ENCODE measurements around the gene TRABD2A. TPM values are rescaled to one million over a fixed set of nuclear protein-coding genes. Genes with fewer than 3 reads are reported as not detected.
A peak's percentile ranks its signal among the peaks of the same experiment; 100 is the strongest.

Gene TRABD2A
- polyA plus RNA-seq, 4 donors = 2.0 to 35.5 (median 14.1) TPM

DNA sequence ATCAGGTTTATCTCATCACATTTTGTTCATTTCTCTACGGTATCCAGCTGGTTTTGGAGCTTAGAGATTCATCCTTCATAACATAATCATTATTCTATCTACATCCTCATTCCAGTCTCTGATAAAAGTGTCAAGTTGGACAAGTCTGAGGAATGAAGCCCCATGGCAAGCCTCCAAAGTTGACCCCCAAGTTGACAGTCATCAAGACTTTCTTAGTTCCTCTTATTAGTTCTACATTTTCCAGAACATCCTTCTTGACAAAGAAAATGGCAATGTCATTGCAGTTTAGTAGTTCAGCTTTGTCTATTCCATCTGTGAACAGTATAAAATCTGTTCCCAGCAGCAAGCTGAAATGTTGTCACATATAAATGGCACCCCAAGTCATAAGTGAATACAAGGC lies 20.1 kb upstream of the TRABD2A start:
- H3K27ac ChIP-seq (ENCODE audit: low read depth in 1 of 3, low read length in 2 of 3) = no peak overlapping the region
- no peak for DNase-seq
- no peaks in the 10 kb centered on the region for H3K36me3 ChIP-seq (ENCODE audit: control insufficient read depth in 3 of 3, insufficient read depth in 2 of 3, low read depth in 1 of 3, low read length in 3 of 3)
- H3K27me3 ChIP-seq (ENCODE audit: control insufficient read depth in 3 of 3, insufficient read depth in 3 of 3, low read length in 3 of 3) = no peaks in the 10 kb centered on the region
- H3K9me3 ChIP-seq (ENCODE audit: control insufficient read depth in 2 of 2, insufficient read depth in 1 of 2, low read depth in 1 of 2, low read length in 1 of 2) = no peaks in the 10 kb centered on the region
- 86 to 91% (median 89%) methylated on average over 1 of the region's 1 CpG for WGBS, 3 donors
- FAIRE-seq = no peak
- peaks cover 0 to 4% (median 3%) of the 10 kb centered on the region in 3 donors for H3K4me1 ChIP-seq (ENCODE audit: control insufficient read depth in 3 of 3, insufficient read depth in 2 of 3, low read depth in 1 of 3, low read length in 2 of 3)
- H3K4me3 ChIP-seq (ENCODE audit: low read depth in 1 of 3, low read length in 3 of 3) = no peak overlapping the region

- WGBS, 3 donors = 79 to 89% (median 85%) methylated on average over 8 of the region's 8 CpGs
- H3K27ac ChIP-seq (ENCODE audit: low read depth in 1 of 3, low read length in 2 of 3) = peak overlapping the region in 1 of 3 donors; percentile 37
- no peak for DNase-seq
Observed at GRCh38 chr2:84899304-84900204, 18.7 kb upstream of the TRABD2A start.

GRCh38 chr2:84897773-84898172 lies 16.9 kb upstream of the TRABD2A start:
- 60 to 90% (median 67%) methylated on average over 1 of the region's 1 CpG for WGBS, 3 donors
- no peaks in the 10 kb centered on the region for H3K27me3 ChIP-seq (ENCODE audit: control insufficient read depth in 3 of 3, insufficient read depth in 3 of 3, low read length in 3 of 3)
- peak overlapping the region in 1 of 3 donors; percentile 27 for H3K27ac ChIP-seq (ENCODE audit: low read depth in 1 of 3, low read length in 2 of 3)
- FAIRE-seq (no peak), DNase-seq (no peak)
- H3K4me3 ChIP-seq (ENCODE audit: low read depth in 1 of 3, low read length in 3 of 3) = no peak overlapping the region
- H3K4me1 ChIP-seq (ENCODE audit: control insufficient read depth in 3 of 3, insufficient read depth in 2 of 3, low read depth in 1 of 3, low read length in 2 of 3) = peaks cover 0 to 3% (median 0%) of the 10 kb centered on the region in 3 donors
- no peaks in the 10 kb centered on the region for H3K9me3 ChIP-seq (ENCODE audit: control insufficient read depth in 2 of 2, insufficient read depth in 1 of 2, low read depth in 1 of 2, low read length in 1 of 2)
- H3K36me3 ChIP-seq (ENCODE audit: control insufficient read depth in 3 of 3, insufficient read depth in 2 of 3, low read depth in 1 of 3, low read length in 3 of 3) = no peaks in the 10 kb centered on the region

More at GRCh38 chr2:84899304-84900204, 18.7 kb upstream of the TRABD2A start:
- Histone ChIP-seq H3K36me3 (ENCODE audit: control insufficient read depth in 3 of 3, insufficient read depth in 2 of 3, low read depth in 1 of 3, low read length in 3 of 3) (no peaks in the 10 kb centered on the region), H3K9me3 (ENCODE audit: control insufficient read depth in 2 of 2, insufficient read depth in 1 of 2, low read depth in 1 of 2, low read length in 1 of 2) (no peaks in the 10 kb centered on the region), H3K27me3 (ENCODE audit: control insufficient read depth in 3 of 3, insufficient read depth in 3 of 3, low read length in 3 of 3) (no peaks in the 10 kb centered on the region), H3K4me1 (ENCODE audit: control insufficient read depth in 3 of 3, insufficient read depth in 2 of 3, low read depth in 1 of 3, low read length in 2 of 3) (peaks cover 0 to 3% (median 2%) of the 10 kb centered on the region in 3 donors), H3K4me3 (ENCODE audit: low read depth in 1 of 3, low read length in 3 of 3) (no peak overlapping the region)
- FAIRE-seq = no peak

DNA sequence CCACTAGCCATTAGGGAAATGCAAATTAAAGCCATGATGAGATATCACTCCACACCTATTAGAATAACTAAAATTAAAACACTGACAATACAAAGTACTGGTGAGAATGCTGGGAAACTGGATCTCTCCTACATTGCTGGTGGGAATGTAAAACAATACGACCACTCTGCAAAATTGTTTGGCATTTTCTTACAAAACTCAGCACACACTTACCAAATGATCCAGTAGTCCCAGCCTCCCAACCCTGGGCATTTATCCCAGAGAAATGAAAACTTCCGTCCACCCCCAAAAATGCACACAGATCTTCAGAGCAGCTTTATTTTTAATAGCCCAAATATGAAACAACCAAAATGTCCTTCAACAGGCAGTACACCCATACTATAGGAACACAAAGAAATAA lies 15.7 kb upstream of the TRABD2A start:
- WGBS, 3 donors = 69 to 94% (median 88%) methylated on average over 2 of the region's 2 CpGs

GRCh38 chr2:84894758-84895520 lies 14.1 kb upstream of the TRABD2A start:
- DNase-seq (no peak), FAIRE-seq (no peak)
- Histone ChIP-seq H3K27me3 (ENCODE audit: control insufficient read depth in 3 of 3, insufficient read depth in 3 of 3, low read length in 3 of 3) (no peaks in the 10 kb centered on the region), H3K27ac (ENCODE audit: low read depth in 1 of 3, low read length in 2 of 3) (peak overlapping the region in 1 of 3 donors; percentile 12), H3K36me3 (ENCODE audit: control insufficient read depth in 3 of 3, insufficient read depth in 2 of 3, low read depth in 1 of 3, low read length in 3 of 3) (no peaks in the 10 kb centered on the region), H3K4me1 (ENCODE audit: control insufficient read depth in 3 of 3, insufficient read depth in 2 of 3, low read depth in 1 of 3, low read length in 2 of 3) (no peaks in the 10 kb centered on the region), H3K4me3 (ENCODE audit: low read depth in 1 of 3, low read length in 3 of 3) (no peak overlapping the region), H3K9me3 (ENCODE audit: control insufficient read depth in 2 of 2, insufficient read depth in 1 of 2, low read depth in 1 of 2, low read length in 1 of 2) (no peaks in the 10 kb centered on the region)
- WGBS, 3 donors = 57 to 89% (median 73%) methylated on average over 7 of the region's 7 CpGs

More for the DNA sequence above, 15.7 kb upstream of the TRABD2A start:
- no peaks in the 10 kb centered on the region for H3K4me1 ChIP-seq (ENCODE audit: control insufficient read depth in 3 of 3, insufficient read depth in 2 of 3, low read depth in 1 of 3, low read length in 2 of 3)
- FAIRE-seq (no peak), DNase-seq (no peak)
- no peaks in the 10 kb centered on the region for H3K36me3 ChIP-seq (ENCODE audit: control insufficient read depth in 3 of 3, insufficient read depth in 2 of 3, low read depth in 1 of 3, low read length in 3 of 3)
- no peaks in the 10 kb centered on the region for H3K9me3 ChIP-seq (ENCODE audit: control insufficient read depth in 2 of 2, insufficient read depth in 1 of 2, low read depth in 1 of 2, low read length in 1 of 2)
- H3K27ac ChIP-seq (ENCODE audit: low read depth in 1 of 3, low read length in 2 of 3) = no peak overlapping the region
- no peak overlapping the region for H3K4me3 ChIP-seq (ENCODE audit: low read depth in 1 of 3, low read length in 3 of 3)
- no peaks in the 10 kb centered on the region for H3K27me3 ChIP-seq (ENCODE audit: control insufficient read depth in 3 of 3, insufficient read depth in 3 of 3, low read length in 3 of 3)

DNA sequence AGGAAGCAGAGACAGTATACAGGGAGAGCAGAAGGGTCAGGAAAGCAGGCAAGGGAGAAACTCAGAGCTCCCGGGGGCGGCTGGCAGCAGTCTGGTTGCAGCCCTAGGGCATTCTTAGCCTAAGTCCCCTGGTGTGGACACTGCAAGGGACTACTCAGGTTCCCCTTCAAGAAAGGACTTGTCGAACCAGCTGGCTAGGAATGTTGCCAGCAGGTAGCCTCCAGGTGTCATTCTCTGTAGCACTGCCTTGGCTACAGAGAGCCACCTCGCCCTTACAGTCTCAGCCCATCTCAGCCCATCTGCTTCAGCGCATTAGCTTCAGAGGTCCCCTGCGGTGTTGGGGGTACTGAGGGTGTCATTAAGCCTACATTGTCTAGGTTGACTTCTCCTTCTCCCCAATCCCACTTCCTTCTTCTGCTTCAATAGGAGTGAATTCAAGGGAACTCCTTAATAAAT lies 13.3 kb upstream of the TRABD2A start:
- Histone ChIP-seq H3K4me1 (ENCODE audit: control insufficient read depth in 3 of 3, insufficient read depth in 2 of 3, low read depth in 1 of 3, low read length in 2 of 3) (peaks cover 0 to 2% (median 2%) of the 10 kb centered on the region in 3 donors), H3K36me3 (ENCODE audit: control insufficient read depth in 3 of 3, insufficient read depth in 2 of 3, low read depth in 1 of 3, low read length in 3 of 3) (no peaks in the 10 kb centered on the region), H3K27me3 (ENCODE audit: control insufficient read depth in 3 of 3, insufficient read depth in 3 of 3, low read length in 3 of 3) (no peaks in the 10 kb centered on the region), H3K9me3 (ENCODE audit: control insufficient read depth in 2 of 2, insufficient read depth in 1 of 2, low read depth in 1 of 2, low read length in 1 of 2) (no peaks in the 10 kb centered on the region), H3K27ac (ENCODE audit: low read depth in 1 of 3, low read length in 2 of 3) (no peak overlapping the region), H3K4me3 (ENCODE audit: low read depth in 1 of 3, low read length in 3 of 3) (no peak overlapping the region)
- FAIRE-seq = no peak
- no peak for DNase-seq
- 61 to 83% (median 76%) methylated on average over 6 of the region's 6 CpGs for WGBS, 3 donors

DNA sequence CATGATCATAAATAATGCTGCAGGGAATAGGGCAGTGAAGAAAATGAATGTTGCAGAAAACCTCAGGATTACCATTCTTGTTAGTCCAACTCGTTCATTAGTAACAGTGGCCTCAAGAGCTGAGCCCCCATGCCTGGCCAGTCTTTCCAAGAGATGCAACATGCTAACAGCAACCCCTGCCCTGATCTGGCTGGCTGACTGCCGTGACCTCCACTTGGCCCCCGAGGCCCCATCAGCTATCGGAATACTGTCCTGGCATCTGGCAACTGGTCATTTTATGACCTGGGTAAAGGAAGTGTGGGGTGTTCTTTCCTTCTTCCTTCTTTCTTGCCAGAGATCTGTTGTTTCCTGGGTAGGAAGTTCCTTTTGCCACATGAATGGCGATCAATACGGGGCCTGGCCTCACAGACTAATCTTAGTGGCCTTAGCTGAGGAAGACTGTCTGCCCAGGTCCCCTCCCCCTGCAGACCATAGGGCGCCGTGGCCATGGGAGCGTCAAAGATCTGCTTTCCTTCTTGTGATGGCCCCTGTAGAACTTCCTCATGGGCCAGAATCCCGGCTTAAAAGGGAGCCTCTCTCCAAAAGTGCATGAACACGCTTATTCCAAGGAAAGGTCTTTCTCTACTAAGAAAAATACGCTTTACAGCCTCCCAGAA lies 10.6 kb upstream of the TRABD2A start:
- H3K9me3 ChIP-seq (ENCODE audit: control insufficient read depth in 2 of 2, insufficient read depth in 1 of 2, low read depth in 1 of 2, low read length in 1 of 2) = no peaks in the 10 kb centered on the region
- H3K4me3 ChIP-seq (ENCODE audit: low read depth in 1 of 3, low read length in 3 of 3) = no peak overlapping the region
- H3K36me3 ChIP-seq (ENCODE audit: control insufficient read depth in 3 of 3, insufficient read depth in 2 of 3, low read depth in 1 of 3, low read length in 3 of 3) = no peaks in the 10 kb centered on the region
- no peaks in the 10 kb centered on the region for H3K27me3 ChIP-seq (ENCODE audit: control insufficient read depth in 3 of 3, insufficient read depth in 3 of 3, low read length in 3 of 3)
- FAIRE-seq (no peak), DNase-seq (no peak)
- H3K4me1 ChIP-seq (ENCODE audit: control insufficient read depth in 3 of 3, insufficient read depth in 2 of 3, low read depth in 1 of 3, low read length in 2 of 3) = peaks cover 0 to 13% (median 5%) of the 10 kb centered on the region in 3 donors
- H3K27ac ChIP-seq (ENCODE audit: low read depth in 1 of 3, low read length in 2 of 3) = no peak overlapping the region
- 88 to 92% (median 88%) methylated on average over 12 of the region's 12 CpGs for WGBS, 3 donors

DNA sequence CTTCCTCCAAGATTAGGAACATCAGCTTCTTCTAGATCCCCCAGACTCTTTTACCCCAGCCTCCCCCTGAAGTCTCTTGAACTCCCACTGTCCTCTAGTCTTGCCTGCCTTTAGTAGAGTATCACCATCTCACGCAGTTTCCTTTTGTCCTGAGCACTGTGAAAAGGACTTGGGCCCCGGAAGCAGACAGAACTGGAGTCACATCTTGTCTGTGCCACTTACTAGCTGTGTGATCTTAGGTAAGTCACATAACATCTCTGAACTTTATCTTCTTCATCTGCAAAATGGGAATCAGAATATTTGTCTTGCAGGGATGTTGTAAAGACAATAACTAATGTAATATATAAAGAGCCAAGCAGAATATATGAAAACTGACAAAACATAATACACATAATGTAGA lies 8.4 kb upstream of the TRABD2A start:
- Histone ChIP-seq H3K4me1 (ENCODE audit: control insufficient read depth in 3 of 3, insufficient read depth in 2 of 3, low read depth in 1 of 3, low read length in 2 of 3) (peaks cover 0 to 13% (median 5%) of the 10 kb centered on the region in 3 donors), H3K27ac (ENCODE audit: low read depth in 1 of 3, low read length in 2 of 3) (peak overlapping the region; percentile 44 to 64 (median 59)), H3K4me3 (ENCODE audit: low read depth in 1 of 3, low read length in 3 of 3) (peak overlapping the region in 1 of 3 donors; percentile 5), H3K27me3 (ENCODE audit: control insufficient read depth in 3 of 3, insufficient read depth in 3 of 3, low read length in 3 of 3) (no peaks in the 10 kb centered on the region), H3K9me3 (ENCODE audit: control insufficient read depth in 2 of 2, insufficient read depth in 1 of 2, low read depth in 1 of 2, low read length in 1 of 2) (no peaks in the 10 kb centered on the region), H3K36me3 (ENCODE audit: control insufficient read depth in 3 of 3, insufficient read depth in 2 of 3, low read depth in 1 of 3, low read length in 3 of 3) (no peaks in the 10 kb centered on the region)
- WGBS, 3 donors = 55 to 82% (median 71%) methylated on average over 2 of the region's 2 CpGs
- no peak for DNase-seq
- no peak for FAIRE-seq
